Fibroblast of skin of back (primary cell): ENCODE results near the gene NDC1.
"Not testable (repeated sequence)": the region's sequence is repeated elsewhere in the genome, so short reads cannot be mapped to it uniquely, and the experiment has no call there.

Experiments
- DNase-seq: peaks from one replicate; pipeline ENCODE4 v3.0.0-alpha.2; 2013

Gene NDC1

DNA sequence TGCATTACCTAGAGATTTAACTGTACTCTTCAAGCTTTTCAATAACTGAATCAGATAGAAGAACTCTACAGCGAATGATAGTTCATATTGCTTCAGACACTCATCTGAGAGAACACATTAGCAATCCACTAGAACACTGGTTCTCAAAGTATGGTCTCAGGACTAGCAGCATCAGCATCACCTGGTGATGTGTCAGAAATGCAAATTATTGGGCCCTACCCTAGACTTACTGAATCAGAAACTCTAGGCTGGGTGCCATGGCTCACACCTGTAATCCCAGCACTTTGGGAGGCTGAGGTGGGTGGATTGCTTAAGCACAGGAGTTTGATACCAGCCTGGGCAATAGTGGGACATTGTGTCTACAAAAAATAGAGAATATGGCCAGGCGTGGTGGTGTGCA lies 74.2 kb downstream of the NDC1 start:
- no peak for DNase-seq

GRCh38 chr1:53763461-53763860 lies 74.6 kb downstream of the NDC1 start:
- DNase-seq: no peak

- not testable (repeated sequence) for DNase-seq
Observed at GRCh38 chr1:53760497-53760896, 77.6 kb downstream of the NDC1 start.

- DNase-seq: no peak
Observed at GRCh38 chr1:53755874-53756273, 82.2 kb downstream of the NDC1 start.

GRCh38 chr1:53754484-53755312 lies 83.4 kb downstream of the NDC1 start:
- peak; percentile 75 for DNase-seq

- no peak for DNase-seq
Observed at GRCh38 chr1:53752281-53752680, 85.8 kb downstream of the NDC1 start.

GRCh38 chr1:53747841-53748240 lies 90.3 kb downstream of the NDC1 start:
- DNase-seq: no peak

GRCh38 chr1:53740621-53741105 lies 97.4 kb downstream of the NDC1 start:
- DNase-seq: peak; percentile 90

DNA sequence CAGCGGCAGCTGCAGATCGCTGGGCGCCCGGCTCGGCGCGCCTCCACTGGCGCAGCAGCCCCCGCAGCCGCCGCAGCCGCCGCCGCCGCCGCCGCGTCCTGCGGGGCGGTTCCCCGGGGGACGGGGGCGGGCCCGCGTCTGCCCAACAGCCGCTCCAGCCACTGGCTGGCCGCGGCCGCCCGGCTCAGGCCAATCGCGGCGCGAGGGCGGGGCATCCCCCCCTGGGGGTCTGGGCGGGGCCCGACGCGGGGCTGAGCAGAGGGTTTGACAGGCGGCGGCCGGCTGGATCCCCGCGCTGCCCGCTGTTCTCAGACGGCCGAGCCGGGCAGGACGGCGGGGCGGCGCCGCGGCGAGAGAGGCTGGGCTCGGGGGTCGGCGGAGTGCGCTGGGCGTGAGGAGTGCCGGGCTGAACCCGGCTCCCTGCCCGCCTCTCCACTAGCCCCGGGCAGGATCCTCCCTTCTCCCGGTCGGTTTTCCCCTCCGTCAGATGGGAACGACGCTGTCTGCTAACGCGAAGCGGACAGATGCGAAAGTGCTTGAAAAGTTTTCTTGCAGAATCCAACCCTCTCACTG lies 98.9 kb downstream of the NDC1 start, which contains the start of gene GLIS1:
Gene GLIS1 (minus strand): TSS at position 56 of the 573 bp plus-strand sequence. CDS start 1,100 bp downstream, outside the sequence.
- DNase-seq: peak; percentile 91

- DNase-seq: no peak
Observed at GRCh38 chr1:53738205-53739108, 99.6 kb downstream of the NDC1 start.

DNA sequence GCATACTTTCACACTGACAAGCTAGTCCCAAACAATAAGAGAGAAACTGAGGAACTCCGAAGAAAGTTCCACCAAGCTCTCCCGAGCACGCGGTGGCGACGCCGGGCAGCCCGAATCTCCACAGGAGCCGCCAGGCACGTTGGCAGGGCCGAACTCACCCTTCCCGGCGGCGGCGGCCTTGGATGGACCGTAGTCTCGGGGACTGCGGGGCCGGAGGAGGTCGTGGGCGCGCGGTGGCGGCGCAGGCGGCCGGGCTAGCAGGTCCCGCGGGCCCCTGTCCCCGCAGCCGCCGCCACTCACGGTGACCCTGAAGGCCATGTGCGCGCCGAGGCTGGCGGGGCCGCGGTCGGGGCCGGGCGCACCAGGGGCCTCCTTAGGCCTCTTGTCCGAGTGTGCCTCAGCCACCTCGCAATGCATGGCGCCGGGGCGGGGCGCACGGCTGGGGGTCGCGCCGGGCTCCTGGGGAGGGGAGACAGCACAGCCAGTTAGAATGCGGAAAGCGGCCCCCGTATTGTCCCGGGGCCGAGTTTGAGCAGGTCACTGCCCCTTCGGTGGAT lies 100.4 kb downstream of the NDC1 start:
- no peak for DNase-seq

DNA sequence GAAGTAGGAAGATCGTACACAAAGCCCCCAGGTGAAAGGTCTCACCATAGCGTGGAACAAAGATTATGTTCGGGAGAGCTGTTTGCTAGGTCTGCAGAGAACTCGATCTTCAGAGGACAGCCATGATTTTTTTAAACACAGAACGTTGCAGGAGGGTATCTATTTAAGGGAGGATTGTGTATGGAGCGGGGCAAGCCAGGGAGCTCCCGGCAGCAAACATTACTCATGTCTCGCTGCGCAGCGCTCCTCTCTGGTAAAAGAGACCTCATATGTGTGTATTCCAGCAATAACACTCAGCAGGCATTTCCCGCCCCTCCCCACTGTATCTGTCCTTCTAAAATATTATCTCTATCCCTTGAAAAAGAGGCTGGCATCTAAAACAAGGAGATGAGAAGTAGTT lies 101.8 kb downstream of the NDC1 start:
- peak; percentile 92 for DNase-seq

- DNase-seq: no peak
Observed at GRCh38 chr1:53735681-53736080, 102.4 kb downstream of the NDC1 start.

DNA sequence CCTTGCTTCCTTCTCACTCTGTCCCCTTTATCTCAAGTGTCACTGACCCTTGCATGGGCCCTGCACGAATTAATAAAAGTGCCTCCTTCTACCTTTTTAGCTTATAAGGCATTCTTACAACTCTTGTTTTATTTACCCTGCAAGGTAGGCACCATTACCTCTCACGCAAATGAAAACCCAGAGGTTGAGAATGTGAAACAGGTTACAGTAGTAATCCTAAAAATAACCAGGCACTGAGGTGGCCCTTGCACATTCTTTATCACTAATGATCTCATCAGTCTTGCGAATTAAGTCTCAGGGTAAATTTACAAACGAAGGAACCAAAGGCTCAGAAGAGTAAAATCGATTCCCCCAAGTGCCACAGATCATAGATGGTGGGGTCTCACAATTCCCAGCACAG lies 102.8 kb downstream of the NDC1 start:
- DNase-seq: no peak

DNA sequence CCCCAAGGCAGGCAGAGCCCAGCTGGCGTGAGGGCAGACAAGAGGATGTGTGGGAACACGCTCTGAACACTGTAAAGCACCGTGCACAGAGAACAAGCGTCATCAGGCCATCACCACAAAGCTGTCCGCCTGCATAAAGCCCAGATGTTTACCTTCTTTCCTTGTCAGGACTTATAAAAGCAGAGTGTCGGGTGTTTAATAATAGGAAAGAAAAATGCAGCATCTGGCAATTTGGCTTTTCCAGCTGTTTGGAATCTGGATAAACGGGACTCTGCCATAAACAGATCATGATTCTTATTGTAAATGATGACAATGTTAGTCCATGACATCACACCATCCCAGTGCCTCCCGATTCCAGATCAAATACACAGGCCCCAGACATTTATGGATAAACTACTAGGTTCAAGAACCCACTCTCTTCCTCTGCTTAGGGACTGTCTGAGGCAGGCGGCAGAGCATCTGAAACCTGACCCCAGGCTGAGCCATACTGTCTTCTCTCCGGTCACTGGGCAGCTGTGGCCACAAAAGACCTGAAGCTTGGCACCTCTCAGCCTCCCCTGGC lies 103.4 kb downstream of the NDC1 start:
- DNase-seq: peak; percentile 76

GRCh38 chr1:53733975-53734649 lies 104.0 kb downstream of the NDC1 start:
- peak; percentile 92 for DNase-seq

DNA sequence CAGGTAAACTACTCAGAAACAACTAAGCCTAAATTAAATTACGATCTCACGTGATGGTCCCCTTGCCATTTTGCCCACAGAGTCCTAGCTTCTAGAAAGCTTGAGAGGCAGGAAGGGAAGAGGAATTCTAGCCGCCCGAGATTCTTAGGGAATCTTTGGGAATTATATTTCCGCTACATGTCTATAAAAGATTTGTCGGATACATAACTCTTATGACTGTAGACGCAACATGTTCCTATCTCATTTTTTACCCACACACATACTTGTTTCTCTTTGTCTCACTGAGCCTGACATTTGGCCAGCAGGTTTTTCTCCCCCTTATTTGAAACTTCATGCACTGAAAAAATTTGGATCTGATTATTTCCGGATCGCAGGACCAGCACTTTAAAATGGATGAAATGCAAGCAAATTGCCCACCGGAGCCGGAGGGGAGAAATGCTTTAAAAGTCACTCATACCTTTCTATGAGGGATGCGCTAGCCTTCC lies 104.6 kb downstream of the NDC1 start:
- DNase-seq: no peak

DNA sequence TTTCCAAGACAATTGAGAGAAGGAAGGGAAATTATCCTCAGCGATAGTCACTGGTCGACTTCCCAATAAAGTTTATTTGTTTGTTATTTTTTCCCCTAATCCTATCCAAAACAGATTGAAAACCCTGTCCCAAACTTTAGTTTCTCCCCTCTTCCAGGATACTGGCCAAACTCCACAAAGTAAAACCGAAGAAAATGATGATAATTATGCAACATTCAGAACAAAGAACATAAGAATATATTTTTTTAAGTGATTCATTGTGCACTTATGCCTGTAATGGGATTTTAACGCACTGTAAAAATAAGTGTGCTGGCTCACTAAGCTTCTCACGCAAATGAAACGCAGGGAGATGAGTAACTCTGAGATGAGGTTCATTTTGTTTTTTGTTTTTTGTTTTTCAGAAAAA lies 105.2 kb downstream of the NDC1 start:
- DNase-seq: peak; percentile 97

GRCh38 chr1:53732409-53732808 lies 105.7 kb downstream of the NDC1 start:
- DNase-seq: no peak

GRCh38 chr1:53731779-53732305 lies 106.3 kb downstream of the NDC1 start:
- DNase-seq: peak; percentile 65

DNA sequence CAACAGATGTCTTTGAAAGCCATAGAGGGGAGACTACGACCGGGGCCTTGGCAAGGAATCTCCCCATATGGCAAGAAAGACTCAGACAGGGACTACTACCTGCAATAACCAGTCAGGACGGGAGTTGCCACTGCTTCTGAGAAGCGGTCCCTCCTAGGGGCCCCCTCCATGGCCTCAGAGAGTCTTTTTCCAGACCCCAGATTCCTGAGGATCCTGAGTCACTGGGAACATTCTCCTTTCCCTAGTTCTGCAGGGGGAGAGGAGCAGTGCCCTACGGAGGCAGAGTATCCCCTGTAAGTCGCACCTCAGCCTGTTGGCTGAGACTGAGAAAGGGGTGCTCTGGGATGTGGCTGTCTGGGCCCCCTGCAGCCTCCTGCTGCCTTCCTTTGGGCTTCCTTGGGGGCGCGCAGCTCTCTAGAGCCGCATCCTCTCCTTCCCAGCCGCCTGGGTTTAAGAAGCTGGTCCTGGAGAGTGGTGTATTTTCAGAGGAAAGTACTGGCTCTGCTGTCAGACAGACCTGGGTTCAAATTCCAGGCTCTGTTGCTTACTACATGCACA lies 107.0 kb downstream of the NDC1 start:
- peak; percentile 58 for DNase-seq
